ENCODE data around the gene TMEM271.

The TMEM271 gene

GRCh38 chr4:617644-618641, 41.8 kb upstream of the TMEM271 start:
- no peak overlapping the region for H3K4me3 ChIP-seq (ENCODE audit: low read depth, low read length, poor library complexity, severe bottlenecking)
- no peak overlapping the region for H3K27ac ChIP-seq (ENCODE audit: low read depth, low read length, poor library complexity, severe bottlenecking)
- no peak overlapping the region for H3K4me2 ChIP-seq (ENCODE audit: low read length)
- no peak overlapping the region for H2AFZ ChIP-seq (ENCODE audit: low read length)
- no peaks in the 10 kb centered on the region for H3K9me2 ChIP-seq (ENCODE audit: low read depth, low read length)
- H3K36me3 ChIP-seq (ENCODE audit: insufficient read depth, low read length) = no peaks in the 10 kb centered on the region
- H3K4me1 ChIP-seq (ENCODE audit: insufficient read depth, low read length, severe bottlenecking) = no peaks in the 10 kb centered on the region
- no peak overlapping the region for H3K9ac ChIP-seq (ENCODE audit: low read length)
- no peaks in the 10 kb centered on the region for H3K79me2 ChIP-seq (ENCODE audit: insufficient read depth, low read length)
- no peaks in the 10 kb centered on the region for H3K9me3 ChIP-seq (ENCODE audit: low read length)
- H4K20me1 ChIP-seq (ENCODE audit: insufficient read depth, low read length) = no peaks in the 10 kb centered on the region
- no peaks in the 10 kb centered on the region for H3K27me3 ChIP-seq (ENCODE audit: insufficient read depth, low read length)
- no peaks in the 10 kb centered on the region for H3F3A ChIP-seq (ENCODE audit: insufficient read depth, low read length)
- TF ChIP-seq EZH2 (IDR thresholded peaks at IDR 0.05; ENCODE audit: borderline replicate concordance, low read length) (no peak), CTCF (IDR thresholded peaks at IDR 0.05; ENCODE audit: low read length) (no peak)

DNA sequence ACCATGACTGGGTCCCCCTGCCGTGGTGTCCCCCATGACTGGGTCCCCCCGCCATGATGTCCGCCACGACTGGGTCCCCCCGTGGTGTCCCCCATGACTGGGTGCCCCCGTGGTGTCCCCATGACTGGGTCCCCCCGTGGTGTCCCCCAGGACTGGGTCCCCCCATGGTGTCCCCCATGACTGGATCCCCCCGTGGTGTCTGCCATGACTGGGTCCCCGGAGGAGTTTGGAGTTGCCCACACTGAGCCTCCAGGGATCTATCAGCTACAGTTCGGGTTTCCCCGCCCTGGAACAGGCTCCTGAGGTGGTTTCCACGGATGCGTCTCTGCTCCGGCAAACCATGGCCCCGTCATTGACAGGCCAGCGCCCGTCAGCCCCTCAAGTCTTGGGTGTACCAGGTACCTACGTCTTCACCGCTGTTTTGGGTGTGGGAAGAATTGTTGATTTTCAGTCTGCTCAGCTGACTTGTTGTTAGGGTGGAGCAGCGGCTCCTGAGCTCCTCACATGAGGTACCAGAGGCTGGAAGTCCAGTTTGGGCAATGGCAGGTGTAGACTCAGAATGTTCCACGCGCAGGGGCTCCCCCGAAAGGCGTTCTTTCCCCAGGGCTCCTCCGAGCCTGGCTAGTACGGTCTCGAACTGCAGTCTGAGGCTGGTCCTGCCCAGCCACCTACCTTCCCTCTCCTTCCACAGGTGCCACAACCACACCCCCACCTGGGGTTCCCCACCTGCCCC, 41.0 kb upstream of the TMEM271 start:
- Histone ChIP-seq H3K9me3 (ENCODE audit: low read length) (no peaks in the 10 kb centered on the region), H4K20me1 (ENCODE audit: insufficient read depth, low read length) (no peaks in the 10 kb centered on the region), H3K27ac (ENCODE audit: low read depth, low read length, poor library complexity, severe bottlenecking) (no peak overlapping the region), H3K79me2 (ENCODE audit: insufficient read depth, low read length) (no peaks in the 10 kb centered on the region), H3K4me1 (ENCODE audit: insufficient read depth, low read length, severe bottlenecking) (no peaks in the 10 kb centered on the region), H3F3A (ENCODE audit: insufficient read depth, low read length) (no peaks in the 10 kb centered on the region), H3K27me3 (ENCODE audit: insufficient read depth, low read length) (no peaks in the 10 kb centered on the region), H3K9me2 (ENCODE audit: low read depth, low read length) (no peaks in the 10 kb centered on the region), H3K36me3 (ENCODE audit: insufficient read depth, low read length) (no peaks in the 10 kb centered on the region), H2AFZ (ENCODE audit: low read length) (no peak overlapping the region), H3K4me3 (ENCODE audit: low read depth, low read length, poor library complexity, severe bottlenecking) (no peak overlapping the region), H3K9ac (ENCODE audit: low read length) (no peak overlapping the region), H3K4me2 (ENCODE audit: low read length) (no peak overlapping the region)
- TF ChIP-seq CTCF (IDR thresholded peaks at IDR 0.05; ENCODE audit: low read length) = no peak
- TF ChIP-seq EZH2 (IDR thresholded peaks at IDR 0.05; ENCODE audit: borderline replicate concordance, low read length) = no peak

DNA sequence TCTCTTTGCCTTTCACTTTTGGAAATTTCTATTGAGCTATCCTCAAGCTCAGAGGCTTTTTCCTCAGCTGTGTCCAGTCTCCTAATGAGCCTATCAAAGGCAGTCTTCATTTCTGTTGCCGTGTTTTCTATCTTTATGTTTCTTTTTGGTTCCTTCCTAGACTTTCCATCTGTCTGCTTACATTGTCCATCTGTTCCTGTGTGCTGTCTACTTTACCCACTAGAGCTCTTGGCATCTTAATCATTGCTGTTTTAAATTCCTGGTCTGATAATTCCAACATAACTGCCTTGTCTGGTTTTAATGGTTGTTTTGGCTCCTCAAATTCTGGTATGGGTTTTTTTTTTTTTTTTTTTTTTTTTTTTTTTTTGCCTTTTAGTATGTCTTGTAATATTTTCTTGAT, 40.0 kb upstream of the TMEM271 start:
- no peaks in the 10 kb centered on the region for H3K36me3 ChIP-seq (ENCODE audit: insufficient read depth, low read length)
- no peak overlapping the region for H3K27ac ChIP-seq (ENCODE audit: low read depth, low read length, poor library complexity, severe bottlenecking)
- no peak overlapping the region for H2AFZ ChIP-seq (ENCODE audit: low read length)
- H3K9ac ChIP-seq (ENCODE audit: low read length) = no peak overlapping the region
- no peaks in the 10 kb centered on the region for H4K20me1 ChIP-seq (ENCODE audit: insufficient read depth, low read length)
- H3K4me2 ChIP-seq (ENCODE audit: low read length) = no peak overlapping the region
- no peak overlapping the region for H3K4me3 ChIP-seq (ENCODE audit: low read depth, low read length, poor library complexity, severe bottlenecking)
- no peaks in the 10 kb centered on the region for H3K79me2 ChIP-seq (ENCODE audit: insufficient read depth, low read length)
- no peaks in the 10 kb centered on the region for H3K27me3 ChIP-seq (ENCODE audit: insufficient read depth, low read length)
- TF ChIP-seq CTCF (IDR thresholded peaks at IDR 0.05; ENCODE audit: low read length) (no peak), EZH2 (IDR thresholded peaks at IDR 0.05; ENCODE audit: borderline replicate concordance, low read length) (no peak)
- H3K9me2 ChIP-seq (ENCODE audit: low read depth, low read length) = no peaks in the 10 kb centered on the region
- H3K9me3 ChIP-seq (ENCODE audit: low read length) = no peaks in the 10 kb centered on the region
- no peaks in the 10 kb centered on the region for H3K4me1 ChIP-seq (ENCODE audit: insufficient read depth, low read length, severe bottlenecking)
- no peaks in the 10 kb centered on the region for H3F3A ChIP-seq (ENCODE audit: insufficient read depth, low read length)
